GM18909 (cell line): ENCODE results near the gene IL31RA.

ENCODE experiments used
- ATAC-seq: cut with Tn5 transposase; IDR thresholded peaks from one replicate; pipeline ENCODE4 v1.9.1; 2021; ENCODE audit warnings: mild to moderate bottlenecking; ENCODE audit not compliant: unreplicated experiment, poor library complexity

IL31RA gene

GRCh38 chr5:55857247-55857640 lies 6.1 kb downstream of the IL31RA start:
- ATAC-seq, result no peak

- ATAC-seq, result no peak
These were observed 6.9 kb downstream of the IL31RA start for GRCh38 chr5:55858104-55858503.

GRCh38 chr5:55860288-55860687 lies 9.1 kb downstream of the IL31RA start:
- ATAC-seq, result no peak

- no peak for ATAC-seq
These were observed 9.6 kb downstream of the IL31RA start for GRCh38 chr5:55860709-55861108.

- no peak for ATAC-seq
These were observed 13.7 kb downstream of the IL31RA start for GRCh38 chr5:55864606-55865541.

- no peak for ATAC-seq
These were observed 14.7 kb downstream of the IL31RA start for GRCh38 chr5:55865831-55866230.

GRCh38 chr5:55866485-55866884 lies 15.3 kb downstream of the IL31RA start:
- no peak for ATAC-seq

GRCh38 chr5:55866934-55867333 lies 15.8 kb downstream of the IL31RA start:
- no peak for ATAC-seq

GRCh38 chr5:55868846-55869245 lies 17.7 kb downstream of the IL31RA start:
- ATAC-seq, result no peak

- ATAC-seq, result no peak
These were observed 18.7 kb downstream of the IL31RA start for GRCh38 chr5:55869847-55870246.

- ATAC-seq, result no peak
These were observed 22.1 kb downstream of the IL31RA start for GRCh38 chr5:55873234-55873633.

GRCh38 chr5:55877655-55878054 lies 26.5 kb downstream of the IL31RA start:
- no peak for ATAC-seq

GRCh38 chr5:55880453-55880852 lies 29.3 kb downstream of the IL31RA start:
- no peak for ATAC-seq

GRCh38 chr5:55885359-55885758 lies 34.2 kb downstream of the IL31RA start:
- no peak for ATAC-seq

- ATAC-seq, result no peak
These were observed 37.0 kb downstream of the IL31RA start for GRCh38 chr5:55888205-55888604.

- no peak for ATAC-seq
These were observed 41.3 kb downstream of the IL31RA start for GRCh38 chr5:55892479-55892878.

GRCh38 chr5:55894135-55894534 lies 43.0 kb downstream of the IL31RA start:
- ATAC-seq, result no peak

- no peak for ATAC-seq
These were observed 44.2 kb downstream of the IL31RA start for GRCh38 chr5:55895346-55895745.

- ATAC-seq, result no peak
These were observed 45.1 kb downstream of the IL31RA start for GRCh38 chr5:55896238-55896637.

GRCh38 chr5:55896663-55897062 lies 45.5 kb downstream of the IL31RA start:
- no peak for ATAC-seq

- no peak for ATAC-seq
These were observed 46.2 kb downstream of the IL31RA start for GRCh38 chr5:55897206-55897894.

GRCh38 chr5:55897905-55898304 lies 46.7 kb downstream of the IL31RA start:
- ATAC-seq, result no peak
